ENCODE measurements around the gene GPS1. TPM values are rescaled to one million over a fixed set of nuclear protein-coding genes. Genes with fewer than 3 reads are reported as not detected.
A peak's percentile ranks its signal among the peaks of the same experiment; 100 is the strongest.

GPS1 gene
- total and polyA plus RNA-seq, 2 experiments from 2014 or later = 101 to 160 TPM

DNA sequence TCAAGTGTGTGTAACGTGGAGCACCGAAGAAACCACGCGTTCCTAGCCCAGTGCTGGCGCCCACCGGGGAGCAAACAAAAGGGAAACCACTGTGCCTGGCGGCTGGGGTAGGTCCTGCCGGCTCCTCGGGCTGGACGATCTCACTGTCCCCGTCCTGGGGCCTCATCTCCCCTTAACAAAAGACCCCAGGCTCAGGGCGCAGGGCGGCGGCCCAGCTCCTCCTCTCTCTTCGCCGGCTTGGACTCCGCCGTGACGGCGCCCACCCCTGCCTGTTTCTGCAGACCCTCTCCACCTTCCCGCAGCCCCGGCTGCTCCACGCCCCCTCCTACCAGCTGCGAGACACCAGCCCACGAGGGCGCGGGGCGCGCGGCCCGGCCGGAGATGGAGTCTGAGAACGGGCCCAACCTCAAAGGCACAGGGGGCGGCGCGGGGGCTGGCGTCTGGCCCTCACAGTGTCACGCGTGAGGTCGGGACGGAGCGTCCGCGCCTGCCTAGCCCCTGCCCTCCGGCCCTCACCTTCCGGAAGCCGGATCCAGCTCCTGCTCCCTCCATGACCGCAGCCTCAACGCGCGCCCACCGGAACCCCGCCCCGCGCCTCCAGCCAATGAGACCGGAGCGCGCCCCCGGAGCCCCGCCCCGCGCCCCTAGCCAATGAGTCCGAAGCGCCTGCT lies 29.3 kb upstream of the GPS1 start, which contains the start of gene CENPX:
Gene CENPX (minus strand): TSS at position 569 of the 671 bp plus-strand sequence. CDS start 17 bp downstream, at position 552.
- no peak for DNase-seq (ENCODE audit: low spot score)
- H3K27me3 ChIP-seq = no peaks in the 10 kb centered on the region
- H3K79me2 ChIP-seq = peaks cover 11% of the 10 kb centered on the region
- no peaks in the 10 kb centered on the region for H3K9me3 ChIP-seq (ENCODE audit: low read depth)
- peak within 1 kb of the TSS; percentile 41 for H2AFZ ChIP-seq
- no peaks in the 10 kb centered on the region for H3K36me3 ChIP-seq (replicated peaks; ENCODE audit: insufficient read depth, low read depth)
- H3K27ac ChIP-seq = no peak within 1 kb of the TSS
- no peak for TF ChIP-seq EZH2 (IDR thresholded peaks at IDR 0.05; ENCODE audit: borderline replicate concordance)
- TF ChIP-seq, protein P1, sequence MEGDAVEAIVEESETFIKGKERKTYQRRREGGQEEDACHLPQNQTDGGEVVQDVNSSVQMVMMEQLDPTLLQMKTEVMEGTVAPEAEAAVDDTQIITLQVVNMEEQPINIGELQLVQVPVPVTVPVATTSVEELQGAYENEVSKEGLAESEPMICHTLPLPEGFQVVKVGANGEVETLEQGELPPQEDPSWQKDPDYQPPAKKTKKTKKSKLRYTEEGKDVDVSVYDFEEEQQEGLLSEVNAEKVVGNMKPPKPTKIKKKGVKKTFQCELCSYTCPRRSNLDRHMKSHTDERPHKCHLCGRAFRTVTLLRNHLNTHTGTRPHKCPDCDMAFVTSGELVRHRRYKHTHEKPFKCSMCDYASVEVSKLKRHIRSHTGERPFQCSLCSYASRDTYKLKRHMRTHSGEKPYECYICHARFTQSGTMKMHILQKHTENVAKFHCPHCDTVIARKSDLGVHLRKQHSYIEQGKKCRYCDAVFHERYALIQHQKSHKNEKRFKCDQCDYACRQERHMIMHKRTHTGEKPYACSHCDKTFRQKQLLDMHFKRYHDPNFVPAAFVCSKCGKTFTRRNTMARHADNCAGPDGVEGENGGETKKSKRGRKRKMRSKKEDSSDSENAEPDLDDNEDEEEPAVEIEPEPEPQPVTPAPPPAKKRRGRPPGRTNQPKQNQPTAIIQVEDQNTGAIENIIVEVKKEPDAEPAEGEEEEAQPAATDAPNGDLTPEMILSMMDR (IDR thresholded peaks at IDR 0.05; ENCODE audit: poor library complexity) = no peak
- no peak for TF ChIP-seq EZH2phosphoT487 (IDR thresholded peaks at IDR 0.05; ENCODE audit: low read depth, severe bottlenecking, unreplicated experiment)
- peak within 1 kb of the TSS; percentile 32 for H3K4me3 ChIP-seq
- H3K4me2 ChIP-seq = peak within 1 kb of the TSS; percentile 90
- no peaks in the 10 kb centered on the region for H3K9me2 ChIP-seq (replicated peaks; ENCODE audit: insufficient read depth)
- WGBS (ENCODE audit: low lambda C conversion rate, missing lambda C conversion rate) = under 1% methylated on average over 36 of the region's 64 CpGs
- peaks cover 19% of the 10 kb centered on the region for H3K4me1 ChIP-seq (ENCODE audit: insufficient read depth)
- no peaks in the 10 kb centered on the region for H4K20me1 ChIP-seq (ENCODE audit: insufficient read depth, poor library complexity, severe bottlenecking)

DNA sequence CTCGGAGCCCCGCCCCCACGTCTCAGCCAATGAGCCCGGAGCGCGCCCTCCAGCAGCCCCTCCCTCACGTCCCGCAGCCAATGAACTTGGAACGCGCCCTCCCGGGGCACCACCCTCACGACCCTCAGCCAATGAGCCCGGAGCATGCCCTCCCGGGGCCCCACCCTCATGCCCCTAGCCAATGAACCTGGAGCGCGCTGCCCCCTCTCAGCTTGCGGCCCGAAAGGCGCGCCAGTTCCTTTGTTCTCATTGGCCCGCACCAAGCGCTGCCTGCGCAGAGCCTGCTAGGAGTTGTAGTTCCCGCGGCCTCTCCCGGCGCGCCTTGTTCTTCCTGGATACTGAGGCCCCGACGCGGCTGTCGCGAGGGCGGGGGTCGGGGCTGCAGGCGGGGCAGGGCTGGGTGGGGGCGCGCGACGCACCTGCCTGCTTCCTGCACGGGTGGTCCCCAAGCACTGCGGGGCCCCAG lies 28.7 kb upstream of the GPS1 start, which contains the start of gene LRRC45:
Gene LRRC45 (plus strand): TSS at position 325 of the 466 bp plus-strand sequence. CDS start 339 bp downstream, outside the sequence.
- TF ChIP-seq EZH2 (IDR thresholded peaks at IDR 0.05; ENCODE audit: borderline replicate concordance) (no peak), EZH2phosphoT487 (IDR thresholded peaks at IDR 0.05; ENCODE audit: low read depth, severe bottlenecking, unreplicated experiment) (no peak)
- TF ChIP-seq, protein P1 (IDR thresholded peaks at IDR 0.05; ENCODE audit: poor library complexity) = no peak
- Histone ChIP-seq H3K36me3 (replicated peaks; ENCODE audit: insufficient read depth, low read depth) (no peaks in the 10 kb centered on the region), H3K79me2 (peaks cover 11% of the 10 kb centered on the region), H3K27ac (no peak within 1 kb of the TSS), H3K9me3 (ENCODE audit: low read depth) (no peaks in the 10 kb centered on the region), H3K4me3 (peak within 1 kb of the TSS; percentile 32), H3K27me3 (no peaks in the 10 kb centered on the region), H2AFZ (peak within 1 kb of the TSS; percentile 41), H3K4me1 (ENCODE audit: insufficient read depth) (peaks cover 19% of the 10 kb centered on the region), H3K9me2 (replicated peaks; ENCODE audit: insufficient read depth) (no peaks in the 10 kb centered on the region), H4K20me1 (ENCODE audit: insufficient read depth, poor library complexity, severe bottlenecking) (no peaks in the 10 kb centered on the region), H3K4me2 (peak within 1 kb of the TSS; percentile 90)
- 2% methylated on average over 28 of the region's 42 CpGs for WGBS (ENCODE audit: low lambda C conversion rate, missing lambda C conversion rate)
- DNase-seq (ENCODE audit: low spot score) = peak; percentile 100

DNA sequence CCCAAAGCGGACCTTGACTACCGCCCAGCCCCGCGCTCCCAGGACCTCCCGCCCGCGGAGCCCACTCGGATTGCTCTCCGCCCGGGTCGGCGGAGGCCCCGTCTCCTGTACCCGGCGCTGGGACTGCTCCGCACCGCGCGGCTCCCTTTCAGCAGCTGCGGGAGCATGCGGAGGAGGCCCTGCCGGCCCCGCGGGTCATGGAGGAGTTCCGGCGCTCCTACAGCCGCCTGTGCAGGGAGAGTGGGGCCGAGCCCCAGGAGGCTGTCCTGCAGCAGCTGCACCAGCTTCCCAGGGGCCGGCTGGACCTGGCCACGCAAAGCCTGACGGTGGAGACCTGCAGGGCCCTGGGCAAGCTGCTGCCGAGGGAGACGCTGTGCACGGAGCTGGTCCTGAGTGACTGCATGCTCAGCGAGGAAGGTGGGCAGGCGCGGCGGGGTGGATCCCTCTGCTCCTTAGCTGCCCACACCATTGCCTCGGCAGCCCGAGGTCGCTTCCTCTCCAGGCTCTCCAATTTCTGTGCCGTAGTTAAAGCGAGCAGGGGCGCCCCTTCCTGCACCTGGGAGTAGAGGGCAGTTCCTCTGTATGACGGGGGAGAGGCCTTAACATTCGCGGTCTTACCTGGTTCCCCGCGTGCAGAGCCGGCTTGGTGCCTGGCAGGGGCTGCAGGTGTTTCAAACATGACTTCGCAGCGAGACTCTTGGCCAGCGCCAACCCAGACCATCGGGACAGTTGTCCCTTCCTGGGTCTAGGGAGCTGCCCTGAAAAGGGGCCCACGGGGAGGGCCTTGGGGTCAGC lies 28.1 kb upstream of the GPS1 start:
- no peaks in the 10 kb centered on the region for H3K27me3 ChIP-seq
- peak overlapping the region; percentile 41 for H2AFZ ChIP-seq
- H3K9me3 ChIP-seq (ENCODE audit: low read depth) = no peaks in the 10 kb centered on the region
- H3K27ac ChIP-seq = no peak overlapping the region
- H3K4me1 ChIP-seq (ENCODE audit: insufficient read depth) = peaks cover 19% of the 10 kb centered on the region
- no peaks in the 10 kb centered on the region for H3K36me3 ChIP-seq (replicated peaks; ENCODE audit: insufficient read depth, low read depth)
- peak overlapping the region; percentile 88 for H3K4me2 ChIP-seq
- no peak for TF ChIP-seq EZH2 (IDR thresholded peaks at IDR 0.05; ENCODE audit: borderline replicate concordance)
- TF ChIP-seq, protein P1 (IDR thresholded peaks at IDR 0.05; ENCODE audit: poor library complexity) = no peak
- TF ChIP-seq EZH2phosphoT487 (IDR thresholded peaks at IDR 0.05; ENCODE audit: low read depth, severe bottlenecking, unreplicated experiment) = no peak
- H3K79me2 ChIP-seq = peaks cover 11% of the 10 kb centered on the region
- DNase-seq (ENCODE audit: low spot score) = peak; percentile 55
- H3K9me2 ChIP-seq (replicated peaks; ENCODE audit: insufficient read depth) = no peaks in the 10 kb centered on the region
- H3K4me3 ChIP-seq = peak overlapping the region; percentile 30
- no peaks in the 10 kb centered on the region for H4K20me1 ChIP-seq (ENCODE audit: insufficient read depth, poor library complexity, severe bottlenecking)
- 11% methylated on average over 47 of the region's 55 CpGs for WGBS (ENCODE audit: low lambda C conversion rate, missing lambda C conversion rate)
